ENCODE measurements around the gene AP3M1. TPM values are rescaled to one million over a fixed set of nuclear protein-coding genes. Genes with fewer than 3 reads are reported as not detected.

Gene AP3M1
- total RNA-seq, 1 experiment from 2014 or later: 52.6 TPM

- BruUV-seq (replicated peaks): no TSS peak
- Mint-ChIP-seq H3K36me3 (ENCODE audit: insufficient read depth, unreplicated experiment) (peaks cover 23% of the 10 kb centered on the region), H3K9me3 (ENCODE audit: low read depth, unreplicated experiment) (no peaks in the 10 kb centered on the region), H3K4me3 (ENCODE audit: low read depth, unreplicated experiment) (no peak overlapping the region), H3K4me1 (ENCODE audit: low read depth, unreplicated experiment) (peaks cover 27% of the 10 kb centered on the region), H3K27me3 (ENCODE audit: unreplicated experiment) (no peaks in the 10 kb centered on the region), H3K27ac (ENCODE audit: unreplicated experiment) (peak overlapping the region; percentile 18)
- intact Hi-C loops (cut with micrococcal nuclease; ENCODE audit: unreplicated experiment): loop anchor here (5.0 kb wide), 1 partner anchor 33 kb away; no protein-coding TSS in a partner anchor
- no peak for DNase-seq
- CTCF ChIA-PET: interaction anchor here (0.5 kb wide), 1 partner anchor 52 kb away, joined by 3 read pairs; no protein-coding TSS in a partner anchor
- no peak for TF ChIP-seq CTCF (IDR thresholded peaks at IDR 0.05; ENCODE audit: unreplicated experiment)
Observed at GRCh38 chr10:74179111-74179710, 28.6 kb upstream of the AP3M1 start.

GRCh38 chr10:74178042-74178791, 27.6 kb upstream of the AP3M1 start:
- peak overlapping the region; percentile 98 for H3K4me3 Mint-ChIP-seq (ENCODE audit: low read depth, unreplicated experiment)
- H3K4me1 Mint-ChIP-seq (ENCODE audit: low read depth, unreplicated experiment): peaks cover 27% of the 10 kb centered on the region
- TF ChIP-seq CTCF (IDR thresholded peaks at IDR 0.05; ENCODE audit: unreplicated experiment): no peak
- H3K27me3 Mint-ChIP-seq (ENCODE audit: unreplicated experiment): no peaks in the 10 kb centered on the region
- DNase-seq: no peak
- no peak overlapping the region for H3K27ac Mint-ChIP-seq (ENCODE audit: unreplicated experiment)
- BruUV-seq (replicated peaks): no TSS peak
- CTCF ChIA-PET: interaction anchor here (0.6 to 2.4 kb wide), 2 partner anchors 12 to 22 kb away, joined by 3 to 7 read pairs; no protein-coding TSS in a partner anchor
- intact Hi-C loops (cut with micrococcal nuclease; ENCODE audit: unreplicated experiment): loop anchor here (5.0 kb wide), 1 partner anchor 34 kb away; no protein-coding TSS in a partner anchor
- peaks cover 23% of the 10 kb centered on the region for H3K36me3 Mint-ChIP-seq (ENCODE audit: insufficient read depth, unreplicated experiment)
- H3K9me3 Mint-ChIP-seq (ENCODE audit: low read depth, unreplicated experiment): no peaks in the 10 kb centered on the region

- Mint-ChIP-seq H3K9me3 (ENCODE audit: low read depth, unreplicated experiment) (no peaks in the 10 kb centered on the region), H3K27me3 (ENCODE audit: unreplicated experiment) (no peaks in the 10 kb centered on the region), H3K27ac (ENCODE audit: unreplicated experiment) (peak overlapping the region; percentile 95), H3K4me1 (ENCODE audit: low read depth, unreplicated experiment) (peaks cover 27% of the 10 kb centered on the region), H3K36me3 (ENCODE audit: insufficient read depth, unreplicated experiment) (peaks cover 23% of the 10 kb centered on the region), H3K4me3 (ENCODE audit: low read depth, unreplicated experiment) (peak overlapping the region; percentile 98)
- TF ChIP-seq CTCF (IDR thresholded peaks at IDR 0.05; ENCODE audit: unreplicated experiment): no peak
- BruUV-seq (replicated peaks): TSS peak; percentile 60
- DNase-seq: peak; percentile 56
- intact Hi-C loops (cut with micrococcal nuclease; ENCODE audit: unreplicated experiment): loop anchor here (5.0 kb wide), 1 partner anchor 35 kb away; no protein-coding TSS in a partner anchor
- CTCF ChIA-PET: interaction anchor here (1.0 to 2.4 kb wide), 2 partner anchors 13 to 90 kb away, joined by 3 to 7 read pairs; no protein-coding TSS in a partner anchor
Observed at GRCh38 chr10:74177140-74177677, 26.6 kb upstream of the AP3M1 start.

- DNase-seq: peak; percentile 97
- H3K36me3 Mint-ChIP-seq (ENCODE audit: insufficient read depth, unreplicated experiment): peaks cover 23% of the 10 kb centered on the region
- H3K4me1 Mint-ChIP-seq (ENCODE audit: low read depth, unreplicated experiment): peaks cover 27% of the 10 kb centered on the region
- H3K9me3 Mint-ChIP-seq (ENCODE audit: low read depth, unreplicated experiment): no peaks in the 10 kb centered on the region
- H3K27ac Mint-ChIP-seq (ENCODE audit: unreplicated experiment): peak overlapping the region; percentile 95
- intact Hi-C loops (cut with micrococcal nuclease; ENCODE audit: unreplicated experiment): loop anchor here (5.0 kb wide), 1 partner anchor 36 kb away; no protein-coding TSS in a partner anchor
- CTCF ChIA-PET: interaction anchor here (0.5 to 2.4 kb wide), 5 partner anchors 10 to 961 kb away, joined by 3 to 7 read pairs (median 3); partner anchors contain the start of genes ADK and AP3M1
- peak overlapping the region; percentile 98 for H3K4me3 Mint-ChIP-seq (ENCODE audit: low read depth, unreplicated experiment)
- no peaks in the 10 kb centered on the region for H3K27me3 Mint-ChIP-seq (ENCODE audit: unreplicated experiment)
- no peak for TF ChIP-seq CTCF (IDR thresholded peaks at IDR 0.05; ENCODE audit: unreplicated experiment)
- BruUV-seq (replicated peaks): no TSS peak
Observed at GRCh38 chr10:74176380-74177139, 25.9 kb upstream of the AP3M1 start.

Data from Calu3 (cell line).